Stomach (tissue), 9 donors: Measurements from ENCODE around the gene CARD11. TPM values are rescaled to one million over a fixed set of nuclear protein-coding genes. Genes with fewer than 3 reads are reported as not detected.
"Not testable (repeated sequence)": the region's sequence is repeated elsewhere in the genome, so short reads cannot be mapped to it uniquely, and the experiment has no call there.

ENCODE experiments used
- DNase-seq, 2 donors: peaks; one replicate each; pipeline versions ENCODE4 v3.0.0 to v3.0.0-alpha.2; 2013 to 2019
- H3K27ac ChIP-seq, 5 donors: fragments of 200-600 bp in 4 of 5; sonication (generic) in 4 of 5; one replicate each; pipeline ENCODE4 v1.5.1; 2013 to 2019; ENCODE audit warnings: mild to moderate bottlenecking in 1 of 5, moderate library complexity in 1 of 5
- H3K27me3 ChIP-seq, 3 donors: fragments of 200-600 bp; sonication (generic); one replicate each; pipeline ENCODE4 v1.5.1; 2017 to 2019; ENCODE audit warnings: mixed run types in 1 of 3
- H3K36me3 ChIP-seq, 4 donors: fragments of 200-600 bp; sonication (generic); 1 replicate in 3 of 4; 2 replicates in 1 of 4; pipeline ENCODE4 v1.5.1; 2016 to 2019
- H3K4me1 ChIP-seq, 4 donors: fragments of 200-600 bp; sonication (generic); one replicate each; pipeline ENCODE4 v1.5.1; 2016 to 2019
- H3K4me3 ChIP-seq, 4 donors: fragments of 200-600 bp; sonication (generic) in 3 of 4; one replicate each; pipeline ENCODE4 v1.5.1; 2016 to 2019; ENCODE audit warnings: mild to moderate bottlenecking in 1 of 4
- H3K9me3 ChIP-seq, 4 donors: fragments of 200-600 bp; sonication (generic); one replicate each; pipeline ENCODE4 v1.5.1; 2016 to 2019
- EP300 ChIP-seq: sonication (generic); formaldehyde crosslinking; IDR thresholded peaks from one replicate; pipeline ENCODE4 v1.6.1; 2017; ENCODE audit warnings: antibody characterized with exemption
- POLR2A ChIP-seq, 4 donors: fragments of 450-650 bp; IDR thresholded peaks; one replicate each; pipeline ENCODE4 v1.6.1; 2016; ENCODE audit warnings: antibody characterized with exemption in 4 of 4, control low read depth in 2 of 4, mild to moderate bottlenecking in 1 of 4, moderate library complexity in 1 of 4
- POLR2AphosphoS5 ChIP-seq, 3 donors: sonication (generic); formaldehyde crosslinking; IDR thresholded peaks; one replicate each; pipeline ENCODE4 v1.6.1; 2016; ENCODE audit warnings: antibody characterized with exemption in 3 of 3
- WGBS, 5 donors: extraction: QIAGEN DNeasy Blood & Tissue Kit in 3 of 5; methylation state at CpG; one replicate each; pipeline versions ENCODE4 v1.1.5 to v1.1.7; 2013 to 2018; 5-methylcytosine and 5-hydroxymethylcytosine counted together
- intact Hi-C: fragments of 100-400 bp; cut with DNase I; formaldehyde crosslinking; loops from one replicate; pipeline ENCODE4 v1.15.1; 2023; ENCODE audit warnings: low total_unique reads
- polyA plus RNA-seq, 3 donors: library from polyadenylated mRNA; stranded (reverse); fragments of 200-250 nt; gene quantifications; one replicate each; pipeline ENCODE4 v1.2.3, GENCODE V29; 2013
- total RNA-seq, 5 donors: library from RNA; depleted of rRNA; stranded (reverse); fragments of >200 nt; gene quantifications; one replicate each; pipeline versions ENCODE4 v1.1.0 to v1.2.3, GENCODE V29; 2014 to 2016
- TF ChIP-seq, protein P1 (sequence below), 7 experiments: fragments of 450-650 bp in 4 of 7; fragments of 200-600 bp in 3 of 7; sonication (generic) in 3 of 7; IDR thresholded peaks; one replicate each; pipeline ENCODE4 v1.5.1; 2016 to 2019; ENCODE audit warnings: antibody characterized with exemption in 7 of 7, control low read depth in 2 of 7, mild to moderate bottlenecking in 1 of 7
- donor health status: healthy with polysubstance abuse.
- donor health status: Bipolar disorder and iron deficiency.
- donor health status: healthy.

Gene CARD11
- total and polyA plus RNA-seq, 8 donors, result 0.45 to 9.7 (median 1.8) TPM; not detected in 1

DNA sequence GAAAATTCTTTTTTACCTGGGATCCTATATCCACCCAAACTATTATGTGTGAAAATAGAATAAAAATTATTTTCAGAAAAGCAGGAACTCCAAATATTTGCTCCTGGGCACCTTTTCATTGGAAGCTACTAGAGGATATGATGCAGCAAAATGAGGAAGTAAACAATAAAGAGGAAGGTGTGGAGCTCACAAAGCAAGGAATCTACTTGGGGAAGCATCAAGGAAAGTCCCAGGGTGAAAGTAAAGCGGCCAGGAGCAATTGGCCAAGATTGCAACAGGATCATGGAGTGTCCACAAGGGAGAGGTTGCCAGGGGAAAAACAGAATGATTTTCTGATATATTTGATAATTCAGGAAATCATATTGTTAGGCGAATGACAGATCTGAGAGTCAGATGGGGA is 80.8 kb downstream of the CARD11 start:
- TF ChIP-seq POLR2AphosphoS5 (IDR thresholded peaks at IDR 0.05) (no peak), EP300 (no peak), POLR2A (IDR thresholded peaks at IDR 0.05) (no peak)
- H3K9me3 ChIP-seq, result peaks cover 8 to 26% (median 23%) of the 10 kb centered on the region in 4 donors
- H3K36me3 ChIP-seq, result no peaks in the 10 kb centered on the region
- DNase-seq, result no peak
- intact Hi-C loops, result no loop called here
- WGBS, 5 donors, result 73 to 86% (median 76%) methylated on average over 2 of the region's 2 CpGs
- H3K4me1 ChIP-seq, result no peaks in the 10 kb centered on the region
- no peak overlapping the region for H3K27ac ChIP-seq
- no peak overlapping the region for H3K4me3 ChIP-seq
- H3K27me3 ChIP-seq, result peaks cover 0 to 7% (median 0%) of the 10 kb centered on the region in 3 donors

DNA sequence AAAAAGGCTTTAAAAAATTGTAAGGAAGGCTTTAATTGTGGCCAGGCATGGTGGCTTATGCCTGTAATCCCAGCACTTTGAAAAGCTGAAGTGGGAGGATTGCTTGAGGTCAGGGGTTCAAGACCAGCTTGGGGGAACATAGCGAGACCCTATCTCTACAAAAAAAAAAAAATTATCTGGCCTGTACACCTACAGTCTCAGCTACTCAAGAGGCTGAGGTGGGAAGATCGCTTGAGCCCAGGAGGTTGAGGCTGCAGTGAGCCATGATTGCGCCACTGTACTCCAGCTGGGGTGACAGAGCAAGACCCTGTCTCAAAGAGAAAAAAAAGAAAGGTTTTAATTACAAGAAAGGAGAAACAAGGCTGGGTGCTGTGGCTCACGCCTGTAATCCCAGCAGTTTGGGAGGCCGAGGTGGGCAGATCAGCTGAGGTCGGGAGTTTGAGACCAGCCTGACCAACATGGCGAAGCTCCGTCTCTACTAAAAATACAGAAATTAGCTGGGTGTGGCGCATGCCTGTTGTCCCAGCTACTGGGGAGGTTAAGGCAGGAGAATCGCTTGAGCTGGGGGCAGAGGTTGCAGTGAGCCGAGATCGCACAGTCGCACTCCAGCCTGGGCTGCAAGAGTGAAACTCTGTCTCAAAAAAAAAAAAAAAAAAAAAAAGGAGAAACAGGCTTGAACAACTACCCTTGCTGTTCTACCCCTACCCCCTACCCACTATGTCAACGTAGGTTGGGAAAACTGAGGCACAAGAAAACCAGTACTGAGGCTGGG is 83.7 kb downstream of the CARD11 start:
- no peak for DNase-seq

DNA sequence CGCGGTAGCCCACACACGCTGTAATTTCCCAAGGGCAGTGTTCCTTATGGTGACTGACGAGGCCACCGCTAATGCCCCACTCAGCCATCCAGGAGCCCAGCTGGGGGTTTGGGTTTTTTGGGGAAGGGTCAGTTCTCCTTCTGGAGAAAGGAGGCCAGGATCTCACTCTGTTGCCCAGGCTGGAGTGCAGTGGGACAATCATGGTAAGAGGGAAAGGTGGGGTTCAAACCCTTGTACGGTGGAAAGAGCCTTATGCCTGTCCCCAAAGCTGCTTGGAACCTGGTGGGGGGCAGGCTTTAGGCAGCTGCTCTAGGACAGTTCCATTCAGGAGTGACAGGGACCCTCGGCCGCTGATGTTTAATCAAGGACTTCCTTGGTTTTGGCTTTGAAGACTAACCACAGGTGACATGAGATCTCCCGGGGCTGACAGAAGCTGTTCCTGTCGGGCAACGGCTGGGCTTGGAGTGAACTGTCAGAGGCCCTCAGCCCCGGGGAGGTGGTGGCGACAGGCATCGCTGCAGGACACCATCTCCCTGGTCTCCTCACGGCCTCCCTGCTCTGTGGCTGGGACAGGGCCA is 84.5 kb downstream of the CARD11 start:
- intact Hi-C loops, result no loop called here
- peaks cover 0 to 4% (median 0%) of the 10 kb centered on the region in 4 donors for H3K9me3 ChIP-seq
- no peak overlapping the region for H3K27ac ChIP-seq
- no peak overlapping the region for H3K4me3 ChIP-seq
- no peak for TF ChIP-seq POLR2A (IDR thresholded peaks at IDR 0.05)
- no peak for TF ChIP-seq EP300
- TF ChIP-seq, protein P1, sequence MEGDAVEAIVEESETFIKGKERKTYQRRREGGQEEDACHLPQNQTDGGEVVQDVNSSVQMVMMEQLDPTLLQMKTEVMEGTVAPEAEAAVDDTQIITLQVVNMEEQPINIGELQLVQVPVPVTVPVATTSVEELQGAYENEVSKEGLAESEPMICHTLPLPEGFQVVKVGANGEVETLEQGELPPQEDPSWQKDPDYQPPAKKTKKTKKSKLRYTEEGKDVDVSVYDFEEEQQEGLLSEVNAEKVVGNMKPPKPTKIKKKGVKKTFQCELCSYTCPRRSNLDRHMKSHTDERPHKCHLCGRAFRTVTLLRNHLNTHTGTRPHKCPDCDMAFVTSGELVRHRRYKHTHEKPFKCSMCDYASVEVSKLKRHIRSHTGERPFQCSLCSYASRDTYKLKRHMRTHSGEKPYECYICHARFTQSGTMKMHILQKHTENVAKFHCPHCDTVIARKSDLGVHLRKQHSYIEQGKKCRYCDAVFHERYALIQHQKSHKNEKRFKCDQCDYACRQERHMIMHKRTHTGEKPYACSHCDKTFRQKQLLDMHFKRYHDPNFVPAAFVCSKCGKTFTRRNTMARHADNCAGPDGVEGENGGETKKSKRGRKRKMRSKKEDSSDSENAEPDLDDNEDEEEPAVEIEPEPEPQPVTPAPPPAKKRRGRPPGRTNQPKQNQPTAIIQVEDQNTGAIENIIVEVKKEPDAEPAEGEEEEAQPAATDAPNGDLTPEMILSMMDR (IDR thresholded peaks at IDR 0.05), result no peak
- TF ChIP-seq POLR2AphosphoS5 (IDR thresholded peaks at IDR 0.05), result no peak
- DNase-seq, result no peak
- WGBS, 5 donors, result 68 to 88% (median 85%) methylated on average over 9 to 15 of the region's 15 CpGs
- no peaks in the 10 kb centered on the region for H3K36me3 ChIP-seq
- H3K4me1 ChIP-seq, result no peaks in the 10 kb centered on the region
- peaks cover 0 to 15% (median 0%) of the 10 kb centered on the region in 3 donors for H3K27me3 ChIP-seq

More for the DNA sequence above, 83.7 kb downstream of the CARD11 start:
- H3K36me3 ChIP-seq, result no peaks in the 10 kb centered on the region
- intact Hi-C loops, result no loop called here
- H3K27ac ChIP-seq, result no peak overlapping the region
- H3K4me3 ChIP-seq, result no peak overlapping the region
- H3K27me3 ChIP-seq, result peaks cover 0 to 7% (median 0%) of the 10 kb centered on the region in 3 donors
- no peaks in the 10 kb centered on the region for H3K4me1 ChIP-seq
- 89 to 95% (median 94%) methylated on average over 13 to 14 of the region's 14 CpGs for WGBS, 5 donors
- H3K9me3 ChIP-seq, result peaks cover 0 to 8% (median 3%) of the 10 kb centered on the region in 4 donors
- no peak for TF ChIP-seq EP300
- no peak for TF ChIP-seq POLR2AphosphoS5 (IDR thresholded peaks at IDR 0.05)
- no peak for TF ChIP-seq POLR2A (IDR thresholded peaks at IDR 0.05)
- TF ChIP-seq, protein P1 (IDR thresholded peaks at IDR 0.05), result no peak

DNA sequence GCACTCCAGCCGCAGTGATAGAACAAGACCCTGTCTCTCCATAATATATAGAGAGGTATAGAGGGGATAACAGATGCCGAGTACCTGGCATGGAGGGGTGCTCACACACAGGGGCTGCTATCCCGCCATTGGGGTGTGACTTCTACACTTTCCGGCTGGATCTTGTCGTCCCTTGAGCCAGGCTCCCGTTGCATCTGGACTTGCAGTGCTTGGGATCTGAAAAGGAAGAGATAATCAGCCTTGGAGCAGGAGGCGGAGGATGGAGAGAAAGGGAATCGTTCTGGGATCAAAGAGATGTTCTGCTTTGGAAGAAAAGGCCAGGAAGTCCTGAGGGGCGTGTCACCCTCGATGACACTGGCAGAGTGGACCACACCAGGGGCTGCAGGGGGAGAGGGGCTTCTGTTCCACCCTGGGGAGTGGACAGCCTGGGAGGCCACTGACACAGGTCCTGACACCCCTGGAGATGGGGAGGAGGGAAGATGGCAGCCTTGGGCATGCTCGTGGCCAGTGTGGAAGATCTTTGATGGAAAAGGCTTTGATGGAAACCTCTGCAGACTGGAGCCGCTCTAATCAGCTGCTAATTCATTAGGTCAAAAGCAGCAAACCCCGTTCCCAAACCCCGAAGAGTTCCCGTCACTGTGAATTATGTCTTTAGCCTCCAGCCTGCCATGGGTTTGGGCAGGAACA is 85.1 kb downstream of the CARD11 start:
- WGBS, 5 donors, result 86 to 89% (median 88%) methylated on average over 15 of the region's 15 CpGs
- Histone ChIP-seq H3K27ac (no peak overlapping the region), H3K27me3 (peaks cover 0 to 15% (median 0%) of the 10 kb centered on the region in 3 donors), H3K4me3 (no peak overlapping the region), H3K4me1 (no peaks in the 10 kb centered on the region), H3K36me3 (no peaks in the 10 kb centered on the region), H3K9me3 (peaks cover 0 to under 1% (median 0%) of the 10 kb centered on the region in 4 donors)
- TF ChIP-seq, protein P1 (IDR thresholded peaks at IDR 0.05), result no peak
- no peak for TF ChIP-seq EP300
- DNase-seq, result no peak
- intact Hi-C loops, result no loop called here

DNA sequence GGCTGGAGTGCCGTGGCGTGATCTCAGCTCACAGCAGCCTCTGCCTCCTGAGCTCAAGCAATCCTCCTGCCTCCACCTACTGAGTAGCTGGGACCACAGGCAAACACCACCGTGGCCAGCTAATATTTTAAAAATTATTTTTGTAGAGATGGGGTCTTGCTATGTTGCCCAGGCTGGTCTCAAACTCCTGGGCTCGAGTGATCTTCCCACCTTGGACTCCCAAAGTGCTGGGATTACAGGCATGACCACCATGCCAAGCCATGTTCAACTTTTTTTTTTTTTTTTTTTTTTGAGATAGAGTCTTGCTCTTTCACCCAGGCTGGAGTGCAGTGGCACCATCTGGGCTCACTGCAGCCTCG is 86.3 kb downstream of the CARD11 start:
- H3K4me1 ChIP-seq, H3K9me3 ChIP-seq, H3K36me3 ChIP-seq, DNase-seq, H3K27ac ChIP-seq, H3K4me3 ChIP-seq, intact Hi-C loops: not testable (repeated sequence)
- WGBS, 5 donors, result 87 to 94% (median 89%) methylated on average over 5 of the region's 5 CpGs
- peaks cover 0 to 15% (median 0%) of the 10 kb centered on the region in 3 donors for H3K27me3 ChIP-seq
